HepG2 (cell line): ENCODE data around the gene RINL. TPM values are rescaled to one million over a fixed set of nuclear protein-coding genes. Genes with fewer than 3 reads are reported as not detected.

Experiments used
- KDM1A ChIP-seq: IDR thresholded peaks from 2 replicates; pipeline ENCODE4 v1.6.1; 2016; ENCODE audit warnings: missing compliant biosample characterization
- KLF15 ChIP-seq: sonication (generic); formaldehyde crosslinking; IDR thresholded peaks from 2 replicates; pipeline ENCODE4 v1.8.1; 2023; ENCODE audit warnings: borderline replicate concordance, mild to moderate bottlenecking, inconsistent platforms, missing genetic modification reagents, mixed read lengths
- PHF20 ChIP-seq: sonication (generic); formaldehyde crosslinking; IDR thresholded peaks from 2 replicates; pipeline ENCODE4 v1.5.0; 2020; ENCODE audit warnings: mild to moderate bottlenecking, missing genetic modification reagents
- RFX5 ChIP-seq: IDR thresholded peaks from 2 replicates; pipeline ENCODE4 v1.6.1; 2011; ENCODE audit warnings: low read depth, low read length, improper control_type of control experiment
- SMAD3 ChIP-seq: sonication (generic); formaldehyde crosslinking; IDR thresholded peaks from 2 replicates; pipeline ENCODE4 v1.4.0; 2020; ENCODE audit warnings: missing genetic modification reagents
- SOX5 ChIP-seq: IDR thresholded peaks from 2 replicates; pipeline ENCODE4 v1.6.1; 2016; ENCODE audit warnings: borderline replicate concordance
- TAF1 ChIP-seq: sonication (generic); formaldehyde crosslinking; IDR thresholded peaks from 2 replicates; pipeline ENCODE4 v1.4.0; 2020; ENCODE audit warnings: missing genetic modification reagents
- ZFAT ChIP-seq: sonication (generic); formaldehyde crosslinking; conservative IDR thresholded peaks from 2 replicates; pipeline ENCODE4 v1.8.1; 2023; ENCODE audit warnings: missing genetic modification reagents, inconsistent platforms
- ZNF234 ChIP-seq: sonication (generic); formaldehyde crosslinking; conservative IDR thresholded peaks from 2 replicates; pipeline ENCODE4 v1.5.1; 2020; ENCODE audit warnings: mild to moderate bottlenecking, missing genetic modification reagents
- ZNF468 ChIP-seq: sonication (generic); formaldehyde crosslinking; IDR thresholded peaks from 2 replicates; pipeline ENCODE4 v1.8.0; 2022; ENCODE audit warnings: mild to moderate bottlenecking, moderate library complexity, missing genetic modification reagents
- ZNF501 ChIP-seq: sonication (generic); formaldehyde crosslinking; IDR thresholded peaks from 2 replicates; pipeline ENCODE4 v1.5.1; 2020; ENCODE audit warnings: mild to moderate bottlenecking, moderate library complexity, missing genetic modification reagents
- ZNF562 ChIP-seq: sonication (generic); formaldehyde crosslinking; IDR thresholded peaks from 2 replicates; pipeline ENCODE4 v1.8.0; 2022; ENCODE audit warnings: missing genetic modification reagents, borderline replicate concordance
- ZNF670 ChIP-seq: sonication (generic); formaldehyde crosslinking; IDR thresholded peaks from 2 replicates; pipeline ENCODE4 v1.8.0; 2022; ENCODE audit warnings: mild to moderate bottlenecking, missing genetic modification reagents, borderline replicate concordance
- polyA plus RNA-seq, 8 experiments: library from polyadenylated mRNA; depleted of rRNA in 3 of 8; stranded (reverse) in 7 of 8; unstranded in 1 of 8; fragments of >200 nt; fragmentation: Illumina TruSeq in 4 of 8; extraction: Trizol in 4 of 8; gene quantifications; 2 replicates each; pipeline versions ENCODE4 v1.2.1 to v1.2.3, GENCODE V29; 2011 to 2016; ENCODE audit warnings: low read depth in 4 of 8, missing spikeins in 1 of 8, mixed read lengths in 1 of 8; ENCODE audit not compliant: insufficient read depth in 1 of 8
- total RNA-seq, 5 experiments: library from RNA; depleted of rRNA; stranded (reverse); fragments of >200 nt; fragmentation: Illumina TruSeq; extraction: Trizol; gene quantifications; 2 replicates each; pipeline ENCODE4 v1.2.3, GENCODE V29; 2016; ENCODE audit warnings: low read depth in 1 of 5
- TF ChIP-seq, protein P1 (sequence below): sonication (generic); formaldehyde crosslinking; IDR thresholded peaks from 2 replicates; pipeline ENCODE4 v1.4.0; 2020; ENCODE audit warnings: missing genetic modification reagents, borderline replicate concordance
- TF ChIP-seq, protein P2 (sequence below): sonication (generic); formaldehyde crosslinking; IDR thresholded peaks from 2 replicates; pipeline ENCODE4 v1.5.0; 2020; ENCODE audit warnings: mild to moderate bottlenecking, missing genetic modification reagents, borderline replicate concordance
- TF ChIP-seq, protein P3 (sequence below): IDR thresholded peaks from 2 replicates; pipeline ENCODE4 v1.6.1; 2018; ENCODE audit warnings: missing genetic modification reagents, mild to moderate bottlenecking, missing compliant biosample characterization
- TF ChIP-seq, protein P4 (sequence below): sonication (generic); formaldehyde crosslinking; IDR thresholded peaks from 2 replicates; pipeline ENCODE4 v1.4.0; 2020; ENCODE audit warnings: missing genetic modification reagents
- TF ChIP-seq, protein P5 (sequence below): IDR thresholded peaks from 2 replicates; pipeline ENCODE4 v1.6.1; 2016; ENCODE audit warnings: missing compliant biosample characterization, missing genetic modification reagents, borderline replicate concordance

RINL gene
- total and polyA plus RNA-seq, 2 of the 13 experiments (the other 11 are each of a cell fraction or from before 2014, with no cell fraction given) = 11.4 to 18.0 TPM

DNA sequence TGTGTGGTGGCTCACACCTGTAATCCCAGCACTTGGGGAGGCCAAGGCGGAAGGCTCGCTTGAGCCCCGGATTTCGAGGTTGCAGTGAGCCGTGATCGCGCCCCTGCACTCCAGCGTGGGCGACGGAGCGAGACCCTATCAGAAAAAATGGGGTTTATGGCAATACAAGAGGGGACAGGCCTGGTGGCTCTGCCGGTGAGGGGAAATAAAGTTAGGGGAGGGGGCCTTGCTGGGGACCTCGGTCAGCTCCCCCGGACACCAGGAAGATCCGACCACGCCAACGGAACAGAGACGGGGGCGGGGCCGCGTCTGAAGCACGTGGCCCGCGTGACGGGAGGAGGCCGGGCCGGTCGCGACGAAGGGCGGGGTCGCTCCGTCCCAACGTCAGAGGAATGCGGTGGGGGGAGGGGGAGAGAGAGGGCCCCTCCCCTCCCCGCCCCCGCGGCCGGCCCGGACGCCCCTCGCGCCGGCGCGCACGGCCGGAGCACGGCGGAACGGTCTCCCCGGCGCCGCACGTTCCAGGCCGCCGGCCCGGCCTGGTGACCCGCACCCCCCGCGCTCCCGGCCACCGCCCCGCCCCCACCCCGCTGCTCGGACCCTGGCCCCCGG, 26.3 kb downstream of the RINL start (continued):
- TF ChIP-seq, protein P1, sequence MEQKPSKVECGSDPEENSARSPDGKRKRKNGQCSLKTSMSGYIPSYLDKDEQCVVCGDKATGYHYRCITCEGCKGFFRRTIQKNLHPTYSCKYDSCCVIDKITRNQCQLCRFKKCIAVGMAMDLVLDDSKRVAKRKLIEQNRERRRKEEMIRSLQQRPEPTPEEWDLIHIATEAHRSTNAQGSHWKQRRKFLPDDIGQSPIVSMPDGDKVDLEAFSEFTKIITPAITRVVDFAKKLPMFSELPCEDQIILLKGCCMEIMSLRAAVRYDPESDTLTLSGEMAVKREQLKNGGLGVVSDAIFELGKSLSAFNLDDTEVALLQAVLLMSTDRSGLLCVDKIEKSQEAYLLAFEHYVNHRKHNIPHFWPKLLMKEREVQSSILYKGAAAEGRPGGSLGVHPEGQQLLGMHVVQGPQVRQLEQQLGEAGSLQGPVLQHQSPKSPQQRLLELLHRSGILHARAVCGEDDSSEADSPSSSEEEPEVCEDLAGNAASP (CRISPR knock-in tag) = 0 out of 2 replicates have a peak, but pooled peaks have one; percentile 30
- peak; percentile 70 for TF ChIP-seq TAF1 (CRISPR knock-in tag)
- TF ChIP-seq, protein P2, sequence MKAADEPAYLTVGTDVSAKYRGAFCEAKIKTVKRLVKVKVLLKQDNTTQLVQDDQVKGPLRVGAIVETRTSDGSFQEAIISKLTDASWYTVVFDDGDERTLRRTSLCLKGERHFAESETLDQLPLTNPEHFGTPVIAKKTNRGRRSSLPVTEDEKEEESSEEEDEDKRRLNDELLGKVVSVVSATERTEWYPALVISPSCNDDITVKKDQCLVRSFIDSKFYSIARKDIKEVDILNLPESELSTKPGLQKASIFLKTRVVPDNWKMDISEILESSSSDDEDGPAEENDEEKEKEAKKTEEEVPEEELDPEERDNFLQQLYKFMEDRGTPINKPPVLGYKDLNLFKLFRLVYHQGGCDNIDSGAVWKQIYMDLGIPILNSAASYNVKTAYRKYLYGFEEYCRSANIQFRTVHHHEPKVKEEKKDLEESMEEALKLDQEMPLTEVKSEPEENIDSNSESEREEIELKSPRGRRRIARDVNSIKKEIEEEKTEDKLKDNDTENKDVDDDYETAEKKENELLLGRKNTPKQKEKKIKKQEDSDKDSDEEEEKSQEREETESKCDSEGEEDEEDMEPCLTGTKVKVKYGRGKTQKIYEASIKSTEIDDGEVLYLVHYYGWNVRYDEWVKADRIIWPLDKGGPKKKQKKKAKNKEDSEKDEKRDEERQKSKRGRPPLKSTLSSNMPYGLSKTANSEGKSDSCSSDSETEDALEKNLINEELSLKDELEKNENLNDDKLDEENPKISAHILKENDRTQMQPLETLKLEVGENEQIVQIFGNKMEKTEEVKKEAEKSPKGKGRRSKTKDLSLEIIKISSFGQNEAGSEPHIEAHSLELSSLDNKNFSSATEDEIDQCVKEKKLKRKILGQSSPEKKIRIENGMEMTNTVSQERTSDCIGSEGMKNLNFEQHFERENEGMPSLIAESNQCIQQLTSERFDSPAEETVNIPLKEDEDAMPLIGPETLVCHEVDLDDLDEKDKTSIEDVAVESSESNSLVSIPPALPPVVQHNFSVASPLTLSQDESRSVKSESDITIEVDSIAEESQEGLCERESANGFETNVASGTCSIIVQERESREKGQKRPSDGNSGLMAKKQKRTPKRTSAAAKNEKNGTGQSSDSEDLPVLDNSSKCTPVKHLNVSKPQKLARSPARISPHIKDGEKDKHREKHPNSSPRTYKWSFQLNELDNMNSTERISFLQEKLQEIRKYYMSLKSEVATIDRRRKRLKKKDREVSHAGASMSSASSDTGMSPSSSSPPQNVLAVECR (CRISPR knock-in tag) = peak; percentile 78; the same call in 1 of the 2 replicates
- 0 out of 2 replicates have a peak, but pooled peaks have one; percentile 70 for TF ChIP-seq KLF15 (CRISPR knock-in tag)
- TF ChIP-seq RFX5 = no peak
- TF ChIP-seq ZNF562 = no peak
- TF ChIP-seq, protein P3, sequence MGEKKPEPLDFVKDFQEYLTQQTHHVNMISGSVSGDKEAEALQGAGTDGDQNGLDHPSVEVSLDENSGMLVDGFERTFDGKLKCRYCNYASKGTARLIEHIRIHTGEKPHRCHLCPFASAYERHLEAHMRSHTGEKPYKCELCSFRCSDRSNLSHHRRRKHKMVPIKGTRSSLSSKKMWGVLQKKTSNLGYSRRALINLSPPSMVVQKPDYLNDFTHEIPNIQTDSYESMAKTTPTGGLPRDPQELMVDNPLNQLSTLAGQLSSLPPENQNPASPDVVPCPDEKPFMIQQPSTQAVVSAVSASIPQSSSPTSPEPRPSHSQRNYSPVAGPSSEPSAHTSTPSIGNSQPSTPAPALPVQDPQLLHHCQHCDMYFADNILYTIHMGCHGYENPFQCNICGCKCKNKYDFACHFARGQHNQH (CRISPR knock-in tag) = no peak
- TF ChIP-seq SOX5 (CRISPR knock-in tag) = no peak
- TF ChIP-seq, protein P4, sequence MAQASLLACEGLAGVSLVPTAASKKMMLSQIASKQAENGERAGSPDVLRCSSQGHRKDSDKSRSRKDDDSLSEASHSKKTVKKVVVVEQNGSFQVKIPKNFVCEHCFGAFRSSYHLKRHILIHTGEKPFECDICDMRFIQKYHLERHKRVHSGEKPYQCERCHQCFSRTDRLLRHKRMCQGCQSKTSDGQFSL (CRISPR knock-in tag) = no peak
- TF ChIP-seq, protein P5, sequence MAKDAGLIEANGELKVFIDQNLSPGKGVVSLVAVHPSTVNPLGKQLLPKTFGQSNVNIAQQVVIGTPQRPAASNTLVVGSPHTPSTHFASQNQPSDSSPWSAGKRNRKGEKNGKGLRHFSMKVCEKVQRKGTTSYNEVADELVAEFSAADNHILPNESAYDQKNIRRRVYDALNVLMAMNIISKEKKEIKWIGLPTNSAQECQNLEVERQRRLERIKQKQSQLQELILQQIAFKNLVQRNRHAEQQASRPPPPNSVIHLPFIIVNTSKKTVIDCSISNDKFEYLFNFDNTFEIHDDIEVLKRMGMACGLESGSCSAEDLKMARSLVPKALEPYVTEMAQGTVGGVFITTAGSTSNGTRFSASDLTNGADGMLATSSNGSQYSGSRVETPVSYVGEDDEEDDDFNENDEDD = peak; percentile 84; the same call in 1 of the 2 replicates
- TF ChIP-seq KDM1A = peak; percentile 26; the same call in 1 of the 2 replicates
- TF ChIP-seq ZNF234 = 0 out of 2 replicates have a peak, but pooled peaks have one; percentile 14
- no peak for TF ChIP-seq ZFAT (CRISPR knock-in tag)
- TF ChIP-seq ZNF468 (CRISPR knock-in tag) = no peak
- no peak for TF ChIP-seq SMAD3
- TF ChIP-seq PHF20 (CRISPR knock-in tag) = no peak
- TF ChIP-seq ZNF501 (CRISPR knock-in tag) = 0 out of 2 replicates have a peak, but pooled peaks have one; percentile 37
- TF ChIP-seq ZNF670 (CRISPR knock-in tag) = peak; percentile 19; the same call in 1 of the 2 replicates
